GM10847 (cell line): ENCODE results near the gene BACH1.

ENCODE experiments used
- POLR2A ChIP-seq: IDR thresholded peaks from 2 replicates; pipeline ENCODE4 v1.6.1; 2011; ENCODE audit not compliant: insufficient read length; ENCODE audit errors: extremely low read depth

Gene BACH1

DNA sequence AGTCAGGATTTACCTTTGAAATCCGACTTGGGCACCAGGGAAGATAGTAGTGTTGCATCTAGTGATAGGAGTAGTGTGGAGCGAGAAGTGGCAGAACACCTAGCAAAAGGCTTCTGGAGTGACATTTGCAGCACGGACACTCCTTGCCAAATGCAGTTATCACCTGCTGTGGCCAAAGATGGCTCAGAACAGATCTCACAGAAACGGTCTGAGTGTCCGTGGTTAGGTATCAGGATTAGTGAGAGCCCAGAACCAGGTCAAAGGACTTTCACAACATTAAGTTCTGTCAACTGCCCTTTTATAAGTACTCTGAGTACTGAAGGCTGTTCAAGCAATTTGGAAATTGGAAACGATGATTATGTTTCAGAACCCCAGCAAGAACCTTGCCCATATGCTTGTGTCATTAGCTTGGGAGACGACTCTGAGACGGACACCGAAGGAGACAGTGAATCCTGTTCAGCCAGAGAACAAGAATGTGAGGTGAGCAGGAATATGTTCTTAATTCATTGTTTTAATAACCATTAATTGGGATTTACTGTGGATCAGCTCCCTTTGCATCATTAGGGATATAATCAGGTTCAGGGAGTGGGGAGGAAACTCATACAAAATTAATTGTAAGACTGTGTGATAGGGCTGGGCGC is 28.3 kb downstream of the BACH1 start:
- TF ChIP-seq POLR2A = no peak

DNA sequence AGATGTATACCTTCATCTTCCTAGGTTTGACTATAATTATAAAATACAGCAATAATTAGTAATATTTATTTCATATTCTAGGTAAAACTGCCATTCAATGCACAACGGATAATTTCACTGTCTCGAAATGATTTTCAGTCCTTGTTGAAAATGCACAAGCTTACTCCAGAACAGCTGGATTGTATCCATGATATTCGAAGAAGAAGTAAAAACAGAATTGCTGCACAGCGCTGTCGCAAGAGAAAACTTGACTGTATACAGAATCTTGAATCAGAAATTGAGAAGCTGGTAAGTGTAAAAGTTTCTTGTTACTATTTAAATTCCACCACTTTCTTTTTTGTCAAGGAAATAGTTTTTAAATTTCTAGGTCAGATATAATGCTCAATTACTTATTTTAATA is 30.7 kb downstream of the BACH1 start:
- TF ChIP-seq POLR2A = no peak

DNA sequence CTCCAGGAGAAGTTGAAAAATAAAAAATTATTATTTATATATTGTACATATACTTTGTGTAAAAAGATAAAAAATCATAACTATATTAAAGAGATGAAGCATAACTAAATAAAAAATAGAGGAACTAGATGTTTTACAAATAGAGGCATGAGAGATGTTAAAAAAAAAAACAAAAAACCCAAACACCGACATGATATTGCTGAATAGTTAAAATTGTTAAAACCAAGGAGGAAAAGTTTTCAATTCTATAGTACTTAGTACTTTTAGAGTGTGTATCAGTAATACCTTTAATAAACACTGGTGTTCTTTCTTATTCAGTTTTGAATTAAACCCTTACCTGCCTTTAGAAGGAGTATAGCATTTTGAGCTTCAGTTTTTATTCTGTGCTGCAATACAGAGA is 32.1 kb downstream of the BACH1 start:
- TF ChIP-seq POLR2A = no peak

DNA sequence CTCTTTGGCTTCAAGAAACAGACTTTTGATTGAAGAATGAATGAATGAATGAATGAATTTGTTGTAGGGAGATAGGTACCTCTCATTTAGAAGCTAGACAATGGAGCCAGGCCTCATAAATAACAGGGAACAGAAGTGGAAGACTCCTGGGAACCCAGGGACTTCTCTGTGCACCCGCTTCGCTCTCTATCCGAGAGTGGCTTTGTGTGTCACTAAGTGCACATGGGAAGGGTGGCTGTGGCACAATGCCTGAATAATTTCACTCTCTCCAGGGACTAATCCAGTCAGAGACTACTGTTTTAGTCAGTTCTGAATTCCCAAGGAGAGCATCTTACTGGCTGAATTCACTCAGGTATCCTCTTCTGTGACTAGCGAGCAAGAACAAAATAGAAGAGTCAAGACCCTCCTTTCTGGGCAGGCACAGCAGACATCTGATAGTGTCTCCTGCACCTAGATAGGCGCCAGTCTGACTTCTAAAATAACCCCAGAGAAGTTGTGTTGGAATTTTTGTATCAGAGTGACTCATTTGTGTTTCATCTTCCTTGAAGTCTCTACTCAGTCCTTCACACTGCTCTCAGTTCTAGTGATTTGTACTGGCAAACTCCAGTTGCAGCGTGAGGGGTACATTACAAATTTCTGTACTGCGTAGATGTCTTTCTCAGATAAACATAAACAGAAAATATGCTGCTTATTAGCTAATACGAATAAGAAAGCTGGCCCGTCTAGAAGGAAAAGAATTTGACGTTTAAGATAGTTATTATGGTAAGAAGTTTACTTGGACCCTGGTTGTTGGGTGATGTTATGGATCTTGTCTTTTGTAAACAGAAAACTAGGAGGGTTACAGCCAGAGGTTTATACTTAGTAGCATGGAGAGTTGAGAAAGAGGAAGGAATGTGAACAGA is 34.0 kb downstream of the BACH1 start:
- no peak for TF ChIP-seq POLR2A

DNA sequence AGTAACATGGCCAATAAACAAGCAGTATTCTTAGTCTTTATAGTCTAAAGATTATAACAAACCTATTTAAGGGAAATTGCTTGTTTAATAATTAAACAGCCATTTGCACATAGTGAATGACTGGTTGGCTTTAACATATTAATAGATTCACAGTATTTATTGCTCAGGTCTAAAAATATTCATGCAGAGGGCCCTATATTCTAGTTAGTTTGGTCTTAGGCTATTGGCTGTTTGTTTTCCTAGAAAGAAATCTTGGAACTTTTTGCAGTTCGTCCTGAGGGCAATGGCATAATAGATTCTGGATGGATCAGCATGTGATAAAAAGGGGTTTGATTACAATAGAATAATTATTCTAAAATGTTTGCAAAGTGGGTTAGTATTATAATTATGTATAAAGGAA is 34.7 kb downstream of the BACH1 start:
- TF ChIP-seq POLR2A = no peak

DNA sequence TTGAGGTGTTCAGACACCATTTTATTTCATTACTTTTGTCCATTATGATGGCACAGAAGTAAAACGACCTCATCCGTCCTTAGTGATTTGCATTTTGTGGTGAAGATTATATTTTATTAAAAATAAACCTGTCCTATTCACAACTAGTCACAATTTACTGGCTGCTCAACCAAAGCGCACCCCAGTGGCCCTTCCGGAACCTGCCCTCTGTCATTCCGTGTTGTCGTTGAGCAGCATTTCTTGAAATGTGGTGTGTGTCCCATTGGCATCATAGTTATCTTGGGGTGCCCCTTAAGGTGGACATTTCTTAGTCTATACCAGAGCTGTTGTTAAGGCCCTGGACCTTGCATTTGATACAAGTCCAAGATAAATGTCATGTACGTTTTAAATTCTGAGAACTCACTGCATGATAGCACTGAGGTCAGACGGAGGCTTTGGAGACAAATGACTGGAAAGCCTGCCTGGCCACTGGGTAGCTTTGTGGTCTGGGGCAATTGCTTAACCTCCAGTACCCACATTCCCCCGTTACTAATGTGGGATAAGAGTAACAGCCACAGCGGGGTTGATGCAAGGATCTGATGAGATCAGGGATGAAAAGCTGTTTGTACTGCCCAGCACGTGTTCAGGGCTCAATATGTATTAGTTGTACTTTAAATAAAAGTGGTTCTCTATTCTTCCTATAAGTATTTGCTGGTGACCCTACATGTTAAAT is 36.2 kb downstream of the BACH1 start:
- no peak for TF ChIP-seq POLR2A

DNA sequence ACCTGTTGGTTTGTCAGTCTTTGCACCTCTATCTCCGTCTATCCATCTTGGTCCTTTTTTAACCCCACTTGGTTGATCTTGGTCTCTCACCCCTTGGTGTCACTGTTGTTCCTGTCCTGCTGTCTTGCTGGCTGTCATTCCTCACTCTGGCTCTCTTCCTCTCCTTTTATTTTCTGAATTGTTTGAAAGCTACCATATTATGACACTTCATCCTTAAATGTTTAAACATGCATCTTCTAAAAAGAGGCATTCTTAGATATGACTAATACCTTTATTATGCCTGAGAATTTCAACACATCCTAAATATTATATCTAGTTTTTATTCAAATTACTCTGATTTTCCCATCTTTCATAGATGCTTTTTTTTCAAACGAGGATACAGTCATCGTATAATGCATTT is 37.0 kb downstream of the BACH1 start:
- TF ChIP-seq POLR2A = no peak

DNA sequence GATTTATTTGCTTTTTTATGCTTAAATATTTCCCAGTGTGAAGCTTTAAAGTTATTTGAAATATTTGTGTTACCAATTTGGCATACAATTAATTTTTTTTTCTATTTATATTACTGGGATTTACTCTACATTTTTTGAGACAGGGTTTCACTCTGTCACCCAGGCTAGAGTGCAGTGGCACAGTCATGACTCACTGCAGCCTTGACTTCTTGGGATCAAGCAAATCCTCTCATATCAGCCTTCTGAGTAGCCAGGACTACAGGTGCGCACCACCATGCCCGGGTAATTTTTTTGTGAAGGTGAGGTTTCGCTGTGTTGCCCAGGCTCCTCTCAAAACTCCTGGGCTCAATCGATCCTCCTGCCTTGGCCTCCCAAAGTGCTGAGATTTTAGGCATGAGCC is 39.5 kb downstream of the BACH1 start:
- TF ChIP-seq POLR2A = no peak

DNA sequence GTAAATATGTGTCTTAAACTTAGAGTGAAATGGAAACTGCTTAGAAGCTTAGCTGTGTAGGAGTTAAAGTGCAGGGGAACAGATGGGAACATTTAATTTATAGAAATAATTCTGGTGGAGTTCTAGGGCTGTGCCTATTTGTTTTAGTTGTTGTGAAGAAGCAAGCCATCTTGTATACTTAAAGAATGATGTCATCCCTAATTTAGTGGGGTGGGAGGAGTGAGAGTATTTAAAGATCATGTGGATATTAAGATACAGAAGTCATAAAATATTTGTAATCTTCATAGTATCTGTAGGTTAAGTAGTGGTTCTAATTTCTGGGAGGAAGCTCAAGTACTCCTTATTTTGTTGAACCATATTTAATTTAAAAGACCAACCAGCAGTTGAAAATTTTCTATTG is 41.5 kb downstream of the BACH1 start:
- no peak for TF ChIP-seq POLR2A

DNA sequence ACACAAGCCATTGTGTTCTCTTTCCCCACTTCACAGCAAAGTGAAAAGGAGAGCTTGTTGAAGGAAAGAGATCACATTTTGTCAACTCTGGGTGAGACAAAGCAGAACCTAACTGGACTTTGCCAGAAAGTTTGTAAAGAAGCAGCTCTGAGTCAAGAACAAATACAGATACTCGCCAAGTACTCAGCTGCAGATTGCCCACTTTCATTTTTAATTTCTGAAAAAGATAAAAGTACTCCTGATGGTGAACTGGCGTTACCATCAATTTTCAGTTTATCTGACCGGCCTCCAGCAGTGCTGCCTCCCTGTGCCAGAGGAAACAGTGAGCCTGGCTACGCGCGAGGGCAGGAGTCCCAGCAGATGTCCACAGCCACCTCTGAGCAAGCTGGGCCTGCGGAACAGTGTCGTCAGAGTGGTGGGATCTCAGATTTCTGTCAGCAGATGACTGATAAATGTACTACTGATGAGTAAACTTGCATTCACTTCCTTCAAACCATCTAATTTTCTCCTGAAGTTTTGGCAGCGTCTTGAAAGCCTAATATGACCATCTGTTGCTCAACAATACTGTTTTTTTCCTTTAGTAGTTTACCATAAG is 43.7 kb downstream of the BACH1 start:
- no peak for TF ChIP-seq POLR2A

DNA sequence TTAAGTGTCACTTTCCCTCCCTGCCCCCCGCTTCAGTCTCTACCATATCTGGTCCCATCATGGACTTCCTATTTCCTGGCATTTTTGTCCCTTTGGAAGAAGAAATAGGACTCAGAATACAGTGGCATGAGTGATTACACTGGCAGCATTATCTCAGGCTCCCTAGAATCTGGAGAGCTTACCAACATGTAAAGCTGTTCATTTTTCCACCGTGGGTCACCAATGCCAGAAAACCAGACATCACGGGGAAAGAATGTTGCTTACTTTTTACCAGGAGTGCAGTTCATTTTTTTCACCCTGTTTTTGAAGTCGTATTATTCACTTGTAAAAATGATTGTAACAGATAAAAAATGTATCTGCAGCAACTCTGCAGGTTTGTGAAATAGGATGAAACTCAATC is 44.8 kb downstream of the BACH1 start:
- no peak for TF ChIP-seq POLR2A

DNA sequence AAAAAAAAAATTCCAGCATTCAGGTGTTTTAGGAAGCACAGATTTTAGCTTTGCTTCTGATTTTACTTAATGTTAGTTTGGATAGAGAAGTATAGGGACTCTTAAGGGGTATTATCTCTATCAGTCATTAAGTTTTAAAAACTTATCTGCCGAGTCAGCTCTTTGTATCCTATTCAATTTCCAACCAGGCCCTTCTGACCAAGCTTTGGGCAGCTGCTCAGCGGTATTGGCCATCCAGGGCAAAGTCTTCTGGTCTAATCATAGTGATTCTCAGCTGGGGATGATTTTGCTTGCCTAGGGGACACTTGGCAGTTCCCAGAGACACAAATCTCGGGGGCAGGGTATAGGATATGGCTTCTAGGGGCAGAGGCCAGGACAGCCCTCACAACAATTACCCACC is 47.6 kb downstream of the BACH1 start:
- no peak for TF ChIP-seq POLR2A

DNA sequence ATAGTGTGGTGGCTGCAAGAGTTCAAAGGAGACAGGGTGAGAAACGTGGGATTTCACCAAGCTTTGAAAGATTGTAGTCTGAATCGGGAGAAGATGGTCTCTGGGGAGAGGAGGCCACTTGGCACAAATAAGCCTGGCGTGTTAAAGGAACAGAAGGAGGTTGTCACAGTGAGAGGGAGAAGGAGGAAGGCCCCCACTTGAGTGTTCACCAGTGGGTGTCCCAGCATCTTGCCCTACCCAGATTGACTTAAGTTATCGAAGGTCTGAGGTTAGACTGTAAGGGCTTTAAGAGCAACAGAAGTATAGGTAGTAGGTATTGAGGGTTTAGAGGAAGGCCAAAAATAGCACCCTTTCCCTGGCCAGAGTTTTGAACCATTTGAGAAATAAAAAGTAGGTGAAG is 48.0 kb downstream of the BACH1 start:
- no peak for TF ChIP-seq POLR2A

DNA sequence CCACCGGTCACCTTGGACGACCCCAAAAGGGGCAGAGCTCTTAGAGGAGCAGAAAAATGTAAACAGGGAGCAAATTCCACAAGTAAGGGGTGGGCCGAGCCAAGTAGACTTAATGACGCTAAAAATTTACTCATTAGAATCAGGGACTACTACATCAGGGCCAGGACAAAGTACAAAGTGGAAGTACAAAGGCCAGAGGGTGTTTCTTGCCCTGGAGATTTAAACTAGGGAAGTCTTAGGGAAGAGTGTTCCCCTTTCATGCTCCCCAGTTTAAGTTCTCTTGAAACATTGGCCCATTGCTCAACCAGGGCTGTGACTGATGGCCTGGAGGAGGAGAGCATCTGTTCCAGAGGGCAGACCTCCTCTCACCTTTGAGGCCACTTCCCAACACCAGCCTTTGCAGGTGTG is 48.6 kb downstream of the BACH1 start:
- TF ChIP-seq POLR2A = no peak

DNA sequence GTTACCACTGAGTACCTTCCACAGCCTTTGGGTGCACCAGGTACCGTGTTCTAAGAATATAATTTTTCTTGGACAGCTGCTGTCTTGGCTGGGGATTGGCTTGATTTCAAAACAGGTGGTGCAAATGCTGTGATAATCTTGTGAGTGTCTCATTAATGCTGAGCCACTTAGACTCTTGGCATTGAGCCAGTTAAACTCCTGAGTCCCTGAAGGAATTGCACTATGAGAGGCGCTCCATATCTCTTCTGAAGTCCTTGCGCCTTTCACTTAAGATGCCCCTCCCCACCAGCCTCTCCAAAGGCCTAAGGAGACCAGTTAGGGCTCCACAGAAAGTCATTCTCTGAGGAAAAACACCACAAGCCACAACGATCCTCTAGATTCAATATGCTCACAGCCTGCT is 51.0 kb downstream of the BACH1 start:
- no peak for TF ChIP-seq POLR2A
